ENCODE results near the gene RFXANK.

DNA sequence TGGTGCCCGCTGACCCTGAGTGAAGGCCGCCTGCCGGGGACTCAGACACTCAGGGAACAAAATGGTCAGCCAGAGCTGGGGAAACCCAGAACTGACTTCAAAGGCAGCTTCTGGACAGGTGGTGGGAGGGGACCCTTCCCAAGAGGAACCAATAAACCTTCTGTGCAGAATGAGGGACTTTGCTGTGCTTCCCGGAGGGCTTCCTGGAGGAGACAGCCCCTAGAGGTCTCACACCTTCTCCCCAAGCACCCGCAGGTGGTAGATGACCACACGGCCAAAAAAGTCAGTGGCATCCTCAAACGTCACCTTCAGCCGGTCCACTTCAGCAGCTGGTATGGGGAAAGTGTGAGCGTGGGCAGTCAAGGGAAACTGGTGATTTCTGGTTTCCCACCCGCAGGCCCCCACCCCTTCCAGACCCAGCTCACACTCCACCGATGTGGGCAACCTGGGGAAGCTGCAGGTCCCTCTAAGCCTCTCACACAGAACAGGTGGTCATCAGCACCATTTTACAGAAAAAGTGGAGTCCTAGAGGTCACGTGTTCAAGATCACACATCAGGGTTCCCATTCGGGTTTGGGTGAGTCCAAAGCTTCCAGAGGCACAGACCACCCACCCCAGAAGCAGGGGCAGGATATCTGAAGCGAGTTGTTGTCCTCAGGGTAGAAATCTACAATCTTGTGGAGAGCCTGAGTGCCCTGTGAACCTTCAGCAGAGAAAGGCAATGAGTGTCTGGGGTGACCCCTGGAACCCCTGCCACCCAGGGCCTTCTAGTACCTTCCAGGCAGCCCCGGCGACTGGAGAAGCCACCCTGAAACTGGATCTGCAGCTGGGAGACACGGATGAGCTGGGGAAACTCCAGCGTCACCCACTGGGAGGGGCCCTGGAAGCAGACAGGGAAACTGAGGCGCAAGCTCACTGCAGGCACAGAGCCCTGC lies 9.9 kb downstream of the RFXANK start:
- no peak for TF ChIP-seq POLR2A (IDR thresholded peaks at IDR 0.05; ENCODE audit: low read length)
- no peak for TF ChIP-seq GATA1 (IDR thresholded peaks at IDR 0.05; ENCODE audit: low read depth, low read length)
